NCI-H1436 (cell line): ENCODE results near the gene CCDC69.
"Not testable (repeated sequence)": the region's sequence is repeated elsewhere in the genome, so short reads cannot be mapped to it uniquely, and the experiment has no call there.

ENCODE experiments used
- DNase-seq: peaks from one replicate; lab custom pipeline; 2025; lab: John Stamatoyannopoulos, UW

Gene CCDC69

GRCh38 chr5:151223447-151224264 is at the start of gene CCDC69:
CCDC69 (minus strand) TSS chr5:151224092; CDS start chr5:151223970, 122 bp downstream.
- peak; percentile 20 for DNase-seq

DNA sequence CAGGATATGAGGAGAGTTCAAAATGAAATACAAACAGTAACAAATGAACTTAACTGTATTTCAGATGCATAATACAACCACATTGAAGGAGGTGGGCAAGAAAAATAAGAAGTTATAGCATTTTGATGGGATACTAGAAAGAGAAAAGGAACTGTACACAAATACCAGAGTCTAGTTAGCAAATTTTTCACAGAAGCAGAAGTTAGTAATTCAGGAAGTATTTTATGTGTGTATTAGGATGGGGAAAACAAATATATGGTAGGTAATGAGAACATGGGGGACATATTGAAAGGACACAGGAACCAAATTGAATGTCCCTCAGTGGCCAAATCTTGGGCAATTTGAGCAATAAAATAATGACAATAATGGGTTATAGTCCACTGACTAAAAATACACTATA is 47.4 kb upstream of the CCDC69 start:
- DNase-seq, result no peak

- no peak for DNase-seq
Measured at GRCh38 chr5:151270599-151270998, 46.7 kb upstream of the CCDC69 start.

GRCh38 chr5:151267491-151268260 is 43.8 kb upstream of the CCDC69 start:
- DNase-seq, result no peak

GRCh38 chr5:151264113-151264512 is 40.2 kb upstream of the CCDC69 start:
- DNase-seq, result no peak

DNA sequence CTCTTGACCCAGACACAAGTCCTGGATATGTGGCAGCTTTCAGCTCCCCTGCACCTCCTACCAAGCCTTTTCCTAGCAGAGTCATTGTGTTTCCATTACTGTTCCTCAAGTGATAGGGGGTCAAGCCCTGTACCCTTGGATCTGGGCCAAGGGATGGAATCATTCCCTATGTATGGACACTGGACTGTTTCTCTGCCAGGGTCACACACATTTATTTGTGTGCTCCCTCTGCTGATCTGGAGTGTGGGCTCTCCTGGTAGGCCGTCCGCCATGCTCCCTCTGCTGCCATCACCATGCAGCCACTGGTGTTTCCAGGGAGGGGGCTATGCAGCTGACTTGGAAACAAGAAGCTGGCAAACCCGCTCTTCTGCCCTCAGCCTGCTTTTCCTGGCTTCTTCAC is 38.6 kb upstream of the CCDC69 start:
- no peak for DNase-seq

DNA sequence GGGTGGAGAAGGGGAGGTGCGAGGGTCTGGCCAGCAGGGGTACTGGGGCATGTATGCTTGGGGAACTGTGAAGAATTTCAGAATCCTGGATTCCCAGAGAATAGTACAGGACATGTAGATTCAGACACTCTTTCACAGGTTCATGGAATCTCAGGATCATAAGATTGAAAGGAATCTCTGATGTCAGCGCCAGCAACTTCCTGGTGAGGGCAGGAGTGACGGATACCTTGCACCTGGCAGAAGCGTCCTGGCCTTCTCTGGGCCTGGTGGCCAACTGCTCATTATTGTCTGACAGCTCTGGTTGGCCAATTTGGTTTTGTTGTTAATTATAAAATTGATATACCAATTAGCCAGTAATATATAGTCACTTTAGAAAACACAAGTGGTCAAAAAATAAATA is 36.0 kb upstream of the CCDC69 start:
- DNase-seq, result no peak

DNA sequence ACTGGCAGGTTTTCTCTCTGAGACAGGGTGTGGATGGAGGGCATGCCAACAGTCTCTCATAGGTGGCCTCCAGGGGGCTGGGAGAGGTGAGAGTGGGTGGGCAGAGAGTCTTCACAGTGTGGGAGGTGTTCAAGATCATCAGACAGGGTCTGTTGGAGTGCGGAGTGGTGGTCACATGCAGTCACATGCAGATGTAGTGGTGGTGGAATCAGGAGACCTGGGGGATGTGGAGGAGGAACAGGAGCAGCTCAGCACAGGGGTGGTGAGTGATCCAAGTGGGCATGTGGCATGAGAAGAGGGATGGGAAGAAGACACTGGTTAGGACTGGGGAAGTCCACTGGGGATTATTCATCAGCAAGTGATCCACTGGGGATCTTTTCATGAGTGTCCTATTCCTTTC is 34.9 kb upstream of the CCDC69 start:
- no peak for DNase-seq

DNA sequence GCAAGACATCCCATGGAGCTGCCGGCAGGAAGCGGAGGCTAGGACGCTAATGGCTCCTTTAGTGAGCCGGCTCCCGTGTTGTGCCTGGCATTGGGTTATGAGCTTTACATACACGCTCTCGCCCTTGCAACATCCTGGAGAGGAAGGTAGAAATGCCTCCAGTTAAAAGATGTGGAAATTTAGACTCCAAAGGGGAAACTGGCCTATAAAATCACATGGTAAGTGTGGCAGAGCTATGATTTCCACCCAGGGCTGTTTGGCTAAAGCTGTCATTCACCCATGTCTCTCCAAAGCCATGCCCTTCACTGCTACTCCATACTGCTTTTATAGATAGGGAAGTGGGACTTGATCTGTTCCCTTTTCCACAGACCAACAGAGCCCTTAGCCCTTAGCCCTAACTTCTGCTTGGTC is 34.3 kb upstream of the CCDC69 start:
- no peak for DNase-seq

- no peak for DNase-seq
Measured at GRCh38 chr5:151257731-151258181, 33.9 kb upstream of the CCDC69 start.

DNA sequence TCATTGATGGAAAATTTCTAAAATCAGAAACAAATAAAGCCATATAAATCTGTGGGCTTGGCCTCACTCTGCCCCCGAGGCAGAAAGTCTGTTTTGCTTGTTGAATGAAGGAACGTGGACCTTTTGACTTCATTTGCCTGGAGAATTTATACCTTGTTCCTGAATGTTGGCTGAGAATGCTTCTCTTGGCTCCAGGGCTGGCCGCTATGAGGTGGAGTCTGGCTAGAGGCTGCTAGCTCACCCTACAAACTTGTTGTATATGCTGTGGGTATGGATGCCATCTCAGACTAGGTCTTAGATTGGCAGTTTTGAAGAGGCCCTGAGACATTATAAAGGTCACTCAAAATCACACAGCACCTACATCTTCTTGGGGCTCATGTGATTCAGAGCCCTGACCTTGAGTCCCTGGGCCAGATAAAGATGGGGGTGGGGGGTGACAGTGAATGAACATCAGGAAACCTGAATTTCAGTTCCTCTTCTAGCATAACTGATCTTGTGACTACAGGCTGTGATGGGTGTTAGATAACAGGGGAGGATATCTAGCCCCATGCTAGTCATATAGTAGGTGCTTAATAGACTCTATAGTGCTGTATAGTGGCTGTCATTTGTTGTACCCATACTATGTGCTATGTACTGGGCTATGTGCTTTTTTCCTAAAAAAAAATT is 31.9 kb upstream of the CCDC69 start:
- DNase-seq, result no peak

GRCh38 chr5:151254990-151255389 is 31.1 kb upstream of the CCDC69 start:
- DNase-seq, result not testable (repeated sequence)

DNA sequence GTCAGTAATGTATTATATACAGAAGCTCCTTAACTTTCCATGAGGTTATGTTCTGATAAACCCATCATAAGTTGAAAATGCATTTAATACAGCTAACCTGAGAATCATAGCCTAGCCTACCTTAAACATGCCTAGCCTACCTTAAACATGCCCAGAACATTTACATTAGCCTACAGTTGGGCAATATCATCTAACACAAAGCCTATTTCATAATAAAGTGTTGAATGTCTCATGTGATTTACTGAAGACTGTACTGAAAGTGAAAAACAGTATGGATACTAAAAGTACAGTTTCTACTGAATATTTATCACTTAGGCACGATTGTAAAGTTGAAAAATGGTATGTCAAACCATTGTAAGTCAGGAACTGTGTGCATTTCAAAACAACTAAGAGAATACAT is 30.7 kb upstream of the CCDC69 start:
- no peak for DNase-seq

GRCh38 chr5:151253605-151253950 is 29.7 kb upstream of the CCDC69 start:
- DNase-seq, result no peak

DNA sequence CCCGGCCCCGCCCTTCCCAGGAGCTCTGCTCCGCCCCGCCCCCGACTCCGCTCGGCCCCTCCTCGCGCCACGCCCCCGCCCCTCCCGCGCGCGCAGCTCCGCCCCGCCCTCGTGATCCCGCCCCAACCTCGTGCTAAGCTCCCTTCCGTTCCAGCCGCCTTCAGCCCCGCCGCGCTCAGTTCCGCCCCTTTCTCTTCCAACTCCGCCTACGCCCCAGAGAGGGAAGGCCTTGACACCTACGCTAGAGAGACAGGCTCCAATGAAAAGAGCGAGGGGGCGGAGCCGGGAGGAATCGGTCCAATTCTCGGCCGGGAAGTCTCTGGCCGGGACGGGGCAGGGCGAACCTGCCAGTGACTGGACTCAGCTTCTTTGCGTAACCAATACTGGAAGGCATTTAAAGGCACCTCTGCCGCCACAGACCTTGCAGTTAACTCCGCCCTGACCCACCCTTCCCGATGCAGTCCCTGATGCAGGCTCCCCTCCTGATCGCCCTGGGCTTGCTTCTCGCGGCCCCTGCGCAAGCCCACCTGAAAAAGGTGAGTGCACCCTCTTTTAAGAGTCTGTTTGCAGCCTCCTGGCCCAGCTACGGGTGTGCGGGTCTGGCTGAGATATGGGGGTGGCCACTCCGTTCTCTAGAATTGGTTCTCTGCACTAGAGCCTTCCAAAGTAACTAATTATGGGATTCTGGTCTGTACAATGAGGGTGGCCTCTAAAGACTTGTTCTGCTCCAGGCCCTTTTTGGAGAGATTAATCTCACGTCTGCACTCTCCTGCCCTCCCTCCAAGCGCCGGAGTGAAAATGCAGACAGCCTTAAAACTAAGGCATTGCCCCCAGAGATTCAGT is 29.1 kb upstream of the CCDC69 start, which contains the start of gene GM2A:
GM2A (plus strand) TSS at position 424 of the 843 bp plus-strand sequence; CDS start at position 456, 32 bp downstream.
- peak; percentile 97 for DNase-seq

- no peak for DNase-seq
Measured at GRCh38 chr5:151251621-151252020, 27.7 kb upstream of the CCDC69 start.

DNA sequence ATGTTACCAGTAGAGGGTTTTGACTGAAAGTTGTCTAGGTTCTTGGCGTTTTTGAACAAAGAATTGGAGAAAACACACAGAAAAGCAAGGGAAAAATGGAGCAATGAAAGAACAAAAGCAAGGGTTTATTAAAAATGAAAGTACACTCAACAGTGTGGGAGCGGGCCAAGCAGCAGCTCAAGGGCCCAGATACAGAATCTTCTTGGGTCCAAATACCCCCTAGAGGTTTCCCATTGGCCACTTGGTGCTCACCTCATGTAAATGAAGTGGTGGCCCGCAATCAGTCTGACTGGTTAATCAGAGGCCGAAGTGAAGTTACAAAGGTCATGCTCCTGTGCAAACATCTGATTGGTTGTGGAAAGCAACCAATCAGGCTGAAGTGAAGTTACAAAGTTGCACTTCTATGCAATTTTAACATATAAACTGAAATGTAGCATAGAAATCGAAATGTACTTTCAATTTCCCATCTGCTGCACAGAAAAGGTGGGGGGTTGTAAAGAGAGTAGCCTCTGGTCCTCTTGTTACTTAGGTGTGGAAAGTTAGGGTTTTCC is 27.2 kb upstream of the CCDC69 start:
- DNase-seq, result no peak

- no peak for DNase-seq
Measured at GRCh38 chr5:151250346-151251000, 26.6 kb upstream of the CCDC69 start.

- no peak for DNase-seq
Measured at GRCh38 chr5:151249281-151249680, 25.4 kb upstream of the CCDC69 start.

DNA sequence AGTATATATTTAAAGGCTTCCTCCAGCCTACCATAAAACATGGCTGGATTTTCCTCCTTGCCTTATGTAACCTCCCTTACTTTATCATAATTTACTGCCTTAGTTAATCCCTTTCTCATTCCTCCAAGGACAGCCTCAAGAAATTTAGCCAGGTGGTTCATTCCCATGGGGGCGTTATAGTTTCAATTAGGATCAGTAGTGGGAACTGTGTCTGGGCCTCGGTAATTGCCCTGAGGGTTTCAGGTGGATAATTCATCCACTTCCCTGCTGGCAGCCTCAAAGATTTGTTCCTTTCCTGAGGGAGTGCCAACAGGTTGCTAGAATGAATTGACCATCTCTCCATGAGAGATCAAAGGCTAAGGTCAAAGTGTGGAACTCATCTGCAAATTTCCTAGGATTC is 24.8 kb upstream of the CCDC69 start:
- DNase-seq, result no peak

DNA sequence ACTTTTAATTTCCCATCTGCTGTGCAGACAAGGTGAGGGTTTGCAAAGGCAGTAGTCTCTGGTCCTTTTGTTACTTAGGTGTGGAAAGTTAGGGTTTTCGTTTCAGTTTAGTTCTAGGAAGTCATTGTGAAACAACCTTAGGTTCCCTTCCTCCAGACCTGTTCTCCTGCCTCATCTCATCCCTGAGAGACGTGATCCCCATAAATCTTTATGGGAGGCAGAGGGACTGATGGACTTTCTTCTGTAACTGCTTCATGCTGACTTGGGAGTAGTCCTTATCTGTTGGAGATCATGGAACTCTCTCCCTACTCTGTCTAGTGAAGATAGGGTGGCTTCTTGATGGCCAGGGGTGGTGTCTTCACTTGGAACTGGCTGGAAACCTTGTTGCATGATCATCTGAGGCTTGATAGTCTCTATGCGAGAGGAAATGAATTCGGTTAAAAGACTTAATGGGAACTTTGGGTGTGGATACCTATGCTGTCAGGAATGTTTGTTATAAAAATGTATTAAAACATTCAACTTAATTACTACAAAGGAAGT is 21.9 kb upstream of the CCDC69 start:
- no peak for DNase-seq
